ENCODE results near the gene PAK6.

Gene PAK6

DNA sequence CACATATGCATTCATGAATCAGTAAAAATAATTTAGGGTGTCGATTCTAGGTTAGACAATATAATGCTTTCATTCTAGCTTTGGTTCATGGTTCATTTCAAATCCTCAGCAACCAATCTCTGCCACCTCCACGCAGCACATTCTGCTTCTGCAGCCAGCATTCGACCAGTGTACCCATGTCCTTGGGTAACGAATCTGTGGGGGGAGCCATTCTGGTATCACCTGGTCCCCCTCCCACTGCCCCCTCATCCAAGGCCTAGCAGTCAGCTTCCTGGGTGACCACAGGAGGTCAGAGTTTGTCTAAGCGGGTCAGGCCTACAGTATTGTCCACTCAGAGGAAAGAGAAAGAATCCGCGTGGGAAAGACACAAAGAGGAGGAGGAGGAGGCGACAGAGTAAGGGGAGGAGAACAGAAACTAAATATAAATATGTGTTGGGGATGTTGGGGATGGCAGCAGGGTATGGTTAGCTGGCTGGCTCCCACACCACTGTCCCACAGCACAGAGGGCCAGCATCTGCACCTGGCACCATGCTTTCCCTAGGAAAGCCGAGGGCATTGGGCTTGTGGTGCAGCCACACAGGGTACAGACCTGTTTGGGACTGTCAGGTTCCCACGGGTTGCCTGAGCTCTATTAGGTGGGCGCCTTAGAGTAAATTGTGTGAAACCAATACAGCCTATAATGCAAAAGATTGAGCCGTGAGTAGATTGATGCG is 12.1 kb downstream of the PAK6 start:
- no peak for DNase-seq
- Histone ChIP-seq H3K4me3 (no peak overlapping the region), H3K4me1 (peaks cover 0 to 38% (median 15%) of the 10 kb centered on the region in 4 donors), H3K27ac (no peak overlapping the region), H3K36me3 (no peaks in the 10 kb centered on the region), H3K9me3 (no peaks in the 10 kb centered on the region), H3K27me3 (no peaks in the 10 kb centered on the region)
- TF ChIP-seq, protein P1, sequence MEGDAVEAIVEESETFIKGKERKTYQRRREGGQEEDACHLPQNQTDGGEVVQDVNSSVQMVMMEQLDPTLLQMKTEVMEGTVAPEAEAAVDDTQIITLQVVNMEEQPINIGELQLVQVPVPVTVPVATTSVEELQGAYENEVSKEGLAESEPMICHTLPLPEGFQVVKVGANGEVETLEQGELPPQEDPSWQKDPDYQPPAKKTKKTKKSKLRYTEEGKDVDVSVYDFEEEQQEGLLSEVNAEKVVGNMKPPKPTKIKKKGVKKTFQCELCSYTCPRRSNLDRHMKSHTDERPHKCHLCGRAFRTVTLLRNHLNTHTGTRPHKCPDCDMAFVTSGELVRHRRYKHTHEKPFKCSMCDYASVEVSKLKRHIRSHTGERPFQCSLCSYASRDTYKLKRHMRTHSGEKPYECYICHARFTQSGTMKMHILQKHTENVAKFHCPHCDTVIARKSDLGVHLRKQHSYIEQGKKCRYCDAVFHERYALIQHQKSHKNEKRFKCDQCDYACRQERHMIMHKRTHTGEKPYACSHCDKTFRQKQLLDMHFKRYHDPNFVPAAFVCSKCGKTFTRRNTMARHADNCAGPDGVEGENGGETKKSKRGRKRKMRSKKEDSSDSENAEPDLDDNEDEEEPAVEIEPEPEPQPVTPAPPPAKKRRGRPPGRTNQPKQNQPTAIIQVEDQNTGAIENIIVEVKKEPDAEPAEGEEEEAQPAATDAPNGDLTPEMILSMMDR (IDR thresholded peaks at IDR 0.05) = no peak
- intact Hi-C loops (cut with DNase I; ENCODE audit: low total_unique reads) = no loop called here

DNA sequence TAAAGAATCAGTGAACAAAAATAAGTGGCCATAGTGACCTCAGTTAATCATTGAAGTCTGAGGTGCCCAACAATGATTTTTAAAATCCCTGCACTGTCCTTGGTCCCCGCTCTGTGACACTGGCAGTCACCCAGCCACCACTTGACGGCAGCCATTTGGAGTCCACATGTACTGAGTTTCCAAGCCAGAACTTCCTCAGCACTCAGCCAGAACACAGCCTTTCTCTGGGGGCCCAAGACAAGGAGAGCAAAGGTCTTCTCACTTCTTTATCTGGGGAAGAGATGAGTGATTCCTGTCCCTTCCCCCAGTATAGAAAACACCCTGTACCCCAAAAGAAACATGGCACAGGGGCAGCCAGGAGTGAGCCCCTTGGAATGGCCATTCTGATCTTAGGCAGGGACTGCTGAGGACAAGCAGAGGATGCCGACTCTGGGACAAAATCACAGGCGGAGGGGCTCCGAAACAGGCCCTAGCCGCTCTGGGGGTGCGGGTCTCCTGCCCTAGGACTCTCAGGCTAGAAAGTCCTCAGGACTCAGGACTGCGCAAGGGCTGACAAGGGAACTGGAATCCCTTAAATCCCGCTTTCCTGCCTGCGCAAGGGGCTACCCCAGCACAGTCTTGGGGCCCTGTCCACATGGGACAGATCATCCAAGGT is 12.8 kb downstream of the PAK6 start:
- DNase-seq = no peak
- H3K9me3 ChIP-seq = no peaks in the 10 kb centered on the region
- H3K36me3 ChIP-seq = no peaks in the 10 kb centered on the region
- intact Hi-C loops (cut with DNase I; ENCODE audit: low total_unique reads) = no loop called here
- H3K27ac ChIP-seq = no peak overlapping the region
- H3K4me3 ChIP-seq = no peak overlapping the region
- H3K4me1 ChIP-seq = peaks cover 0 to 38% (median 15%) of the 10 kb centered on the region in 4 donors
- H3K27me3 ChIP-seq = no peaks in the 10 kb centered on the region
- TF ChIP-seq, protein P1 (IDR thresholded peaks at IDR 0.05) = no peak

DNA sequence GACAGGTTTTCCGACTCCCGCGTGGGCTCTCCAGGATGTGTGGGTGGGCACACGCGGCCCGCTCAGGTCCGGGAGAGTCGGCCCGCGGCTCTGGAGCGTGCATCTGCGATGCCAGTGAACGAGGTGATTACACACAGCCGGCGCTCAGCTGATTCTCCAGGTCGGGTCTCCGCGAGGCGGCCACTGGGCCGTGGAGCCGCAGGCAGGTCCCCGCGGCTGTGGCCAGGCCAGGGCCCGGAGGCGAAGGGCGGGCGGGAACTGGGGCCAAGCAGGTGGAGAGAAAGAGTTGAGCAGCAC is 13.2 kb downstream of the PAK6 start:
- intact Hi-C loops (cut with DNase I; ENCODE audit: low total_unique reads) = no loop called here
- TF ChIP-seq, protein P1 (IDR thresholded peaks at IDR 0.05) = no peak
- H3K4me3 ChIP-seq = peak overlapping the region; percentile 48 to 63
- H3K27me3 ChIP-seq = no peaks in the 10 kb centered on the region
- H3K27ac ChIP-seq = no peak overlapping the region
- no peaks in the 10 kb centered on the region for H3K9me3 ChIP-seq
- no peak for DNase-seq
- H3K36me3 ChIP-seq = peaks cover 0 to 3% (median 0%) of the 10 kb centered on the region in 3 donors
- H3K4me1 ChIP-seq = peaks cover 0 to 38% (median 15%) of the 10 kb centered on the region in 4 donors

DNA sequence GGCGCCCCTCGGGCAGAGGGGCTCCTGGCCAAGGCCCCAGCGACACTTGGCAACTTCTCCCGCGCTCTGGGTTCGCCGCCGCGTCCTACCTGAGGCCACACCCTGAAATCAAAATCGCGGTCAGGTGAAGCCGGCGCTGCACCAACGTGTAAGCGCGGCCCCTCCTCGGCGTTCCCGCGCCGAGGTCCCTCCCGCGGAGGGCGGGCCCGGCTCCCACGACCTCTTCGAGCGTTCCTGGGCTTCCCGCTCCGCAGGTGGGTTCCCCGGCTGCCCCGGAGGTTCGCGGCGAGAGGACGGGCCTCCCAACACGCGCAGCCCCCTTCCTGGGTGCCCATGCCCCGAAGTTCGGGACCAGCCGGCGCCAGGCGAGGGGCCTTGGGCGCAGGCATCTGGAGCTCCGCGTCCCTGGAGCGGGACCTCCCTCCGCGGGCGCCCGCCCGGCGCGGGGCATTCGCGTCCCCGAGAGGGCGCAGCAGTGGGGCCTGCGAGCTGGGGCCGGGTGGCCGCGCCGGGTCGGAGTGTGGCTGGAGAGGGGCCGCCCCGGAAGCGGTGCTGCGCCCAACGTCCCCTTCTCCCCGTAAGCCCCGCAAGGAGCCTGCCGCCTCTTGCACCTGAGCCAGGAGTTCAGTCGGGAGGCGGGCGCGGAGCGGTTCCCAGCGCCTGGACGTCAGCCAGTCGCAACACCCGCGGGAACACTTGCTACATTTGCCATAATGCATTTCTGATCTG is 13.7 kb downstream of the PAK6 start:
- Histone ChIP-seq H3K36me3 (peaks cover 0 to 5% (median 0%) of the 10 kb centered on the region in 3 donors), H3K4me3 (peak overlapping the region; percentile 48 to 63), H3K27me3 (no peaks in the 10 kb centered on the region), H3K9me3 (no peaks in the 10 kb centered on the region), H3K27ac (peak overlapping the region; percentile 10 to 20), H3K4me1 (peaks cover 0 to 38% (median 15%) of the 10 kb centered on the region in 4 donors)
- DNase-seq = no peak
- TF ChIP-seq, protein P1 (IDR thresholded peaks at IDR 0.05) = no peak
- intact Hi-C loops (cut with DNase I; ENCODE audit: low total_unique reads) = no loop called here

DNA sequence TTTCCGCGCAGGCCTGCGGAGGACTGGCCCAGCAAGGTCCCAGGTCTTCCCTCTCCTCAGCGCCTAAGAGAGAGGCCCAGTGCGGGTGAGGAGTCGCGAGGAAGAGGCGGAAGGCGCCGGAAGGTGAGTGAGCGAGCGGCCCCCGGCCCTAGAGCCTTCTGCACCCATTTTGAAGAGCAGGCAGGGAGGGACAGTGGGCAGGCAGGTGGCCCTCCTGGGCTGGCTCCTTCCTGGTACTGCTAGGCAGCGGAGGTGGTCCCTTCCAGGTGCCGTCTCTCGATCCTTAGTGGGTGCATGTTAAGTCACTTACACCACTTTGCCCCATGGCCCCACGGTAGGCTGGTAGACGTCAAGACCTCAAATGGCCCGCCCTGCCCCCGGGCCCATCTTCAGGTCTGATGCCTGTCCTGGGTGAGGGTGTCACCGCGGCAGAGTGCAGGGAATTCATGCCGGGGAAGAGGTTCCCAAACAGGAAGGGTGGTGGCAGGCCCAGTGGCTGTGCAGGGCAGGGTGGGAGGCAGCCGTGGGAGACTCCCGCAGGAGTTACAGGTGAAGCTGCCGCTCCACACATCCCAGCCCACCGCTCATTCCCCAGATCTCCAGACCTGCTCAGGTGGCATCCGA is 14.4 kb downstream of the PAK6 start:
- Histone ChIP-seq H3K9me3 (no peaks in the 10 kb centered on the region), H3K4me1 (peaks cover 0 to 38% (median 15%) of the 10 kb centered on the region in 4 donors), H3K36me3 (peaks cover 0 to 5% (median 0%) of the 10 kb centered on the region in 3 donors), H3K27ac (peak overlapping the region in 1 of 2 donors; percentile 10), H3K4me3 (peak overlapping the region; percentile 48 to 63), H3K27me3 (no peaks in the 10 kb centered on the region)
- no peak for DNase-seq
- TF ChIP-seq, protein P1 (IDR thresholded peaks at IDR 0.05) = no peak
- intact Hi-C loops (cut with DNase I; ENCODE audit: low total_unique reads) = no loop called here

Data from tibial artery (tissue), 4 donors.